Breast epithelium (tissue), 4 donors: Measurements from ENCODE around the gene WBP2NL. TPM values are rescaled to one million over a fixed set of nuclear protein-coding genes. Genes with fewer than 3 reads are reported as not detected.

Source experiments
- DNase-seq, 2 donors: peaks; one replicate each; pipeline ENCODE4 v3.0.0-alpha.2; 2019; ENCODE audit warnings: low spot score in 2 of 2
- H3K27ac ChIP-seq, 2 donors: fragments of 200-600 bp; sonication (generic) in 1 of 2; one replicate each; pipeline ENCODE4 v1.5.1; 2016 to 2019; ENCODE audit warnings: mild to moderate bottlenecking in 1 of 2
- H3K27me3 ChIP-seq, 2 donors: fragments of 200-600 bp; sonication (generic) in 1 of 2; one replicate each; pipeline versions ENCODE4 v1.5.1 to v1.6.0; 2017 to 2019; ENCODE audit warnings: control low read depth in 1 of 2, mild to moderate bottlenecking in 1 of 2
- H3K36me3 ChIP-seq: fragments of 200-600 bp; one replicate; pipeline ENCODE4 v1.5.1; 2019
- H3K4me1 ChIP-seq, 2 donors: fragments of 200-600 bp; sonication (generic); one replicate each; pipeline ENCODE4 v1.5.1; 2016 to 2019; ENCODE audit warnings: control low read depth in 1 of 2
- H3K4me3 ChIP-seq, 3 donors: fragments of 200-600 bp; sonication (generic); 1 replicate in 2 of 3; 2 replicates in 1 of 3; pipeline ENCODE4 v1.5.1; 2016 to 2019; ENCODE audit warnings: mild to moderate bottlenecking in 3 of 3, moderate library complexity in 2 of 3
- H3K9me3 ChIP-seq, 2 donors: fragments of 200-600 bp; sonication (generic) in 1 of 2; one replicate each; pipeline ENCODE4 v1.5.1; 2016 to 2019; ENCODE audit warnings: control low read depth in 1 of 2
- CTCF ChIP-seq, 3 donors: fragments of 450-650 bp; IDR thresholded peaks; one replicate each; pipeline ENCODE4 v1.5.1; 2016 to 2017; ENCODE audit warnings: antibody characterized with exemption in 3 of 3, mild to moderate bottlenecking in 3 of 3, moderate library complexity in 3 of 3
- POLR2A ChIP-seq: fragments of 450-650 bp; IDR thresholded peaks from one replicate; pipeline ENCODE4 v1.6.1; 2016; ENCODE audit warnings: antibody characterized with exemption, mild to moderate bottlenecking, moderate library complexity
- POLR2AphosphoS5 ChIP-seq, 3 donors: sonication (generic); formaldehyde crosslinking; IDR thresholded peaks; one replicate each; pipeline ENCODE4 v1.6.1; 2017; ENCODE audit warnings: antibody characterized with exemption in 3 of 3
- intact Hi-C: fragments of 100-400 bp; cut with DNase I; formaldehyde crosslinking; loops from one replicate; pipeline ENCODE4 v1.15.1; 2023; ENCODE audit warnings: low total_unique reads
- total RNA-seq, 3 donors: library from RNA; depleted of rRNA; stranded (reverse); fragments of >200 nt; gene quantifications; one replicate each; pipeline ENCODE4 v1.1.0, GENCODE V29; 2016

Gene WBP2NL
- total RNA-seq, 3 donors from 2014 or later = 0.96 to 12.3 (median 2.0) TPM

GRCh38 chr22:41968601-41969000 lies 30.0 kb upstream of the WBP2NL start:
- Histone ChIP-seq H3K4me1 (no peaks in the 10 kb centered on the region), H3K36me3 (no peaks in the 10 kb centered on the region), H3K27ac (no peak overlapping the region), H3K4me3 (no peak overlapping the region), H3K9me3 (no peaks in the 10 kb centered on the region), H3K27me3 (peaks cover 0 to 8% of the 10 kb centered on the region in 2 donors)
- intact Hi-C loops = no loop called here
- TF ChIP-seq CTCF (IDR thresholded peaks at IDR 0.05) (no peak), POLR2A (no peak), POLR2AphosphoS5 (IDR thresholded peaks at IDR 0.05) (no peak)
- no peak for DNase-seq

- Histone ChIP-seq H3K9me3 (no peaks in the 10 kb centered on the region), H3K4me1 (no peaks in the 10 kb centered on the region), H3K4me3 (peak within 1 kb of the TSS in 2 of 3 donors; percentile 3 to 18), H3K27ac (no peak within 1 kb of the TSS), H3K36me3 (no peaks in the 10 kb centered on the region), H3K27me3 (peaks cover 0 to 8% of the 10 kb centered on the region in 2 donors)
- TF ChIP-seq CTCF (IDR thresholded peaks at IDR 0.05) = no peak
- TF ChIP-seq POLR2A = no peak
- no peak for TF ChIP-seq POLR2AphosphoS5 (IDR thresholded peaks at IDR 0.05)
- no peak for DNase-seq
- intact Hi-C loops = no loop called here
These were observed 29.4 kb upstream of the WBP2NL start, which contains the start of gene SEPTIN3 for GRCh38 chr22:41969110-41969646. SEPTIN3 (plus strand) TSS chr22:41969443; CDS start chr22:41971493, 2,050 bp downstream.

- Histone ChIP-seq H3K9me3 (no peaks in the 10 kb centered on the region), H3K27ac (no peak overlapping the region), H3K36me3 (no peaks in the 10 kb centered on the region), H3K4me1 (no peaks in the 10 kb centered on the region), H3K4me3 (no peak overlapping the region), H3K27me3 (peaks cover 0 to 8% of the 10 kb centered on the region in 2 donors)
- DNase-seq = no peak
- intact Hi-C loops = no loop called here
- no peak for TF ChIP-seq POLR2A
- TF ChIP-seq POLR2AphosphoS5 (IDR thresholded peaks at IDR 0.05) = no peak
- TF ChIP-seq CTCF (IDR thresholded peaks at IDR 0.05) = no peak
These were observed 28.0 kb upstream of the WBP2NL start for GRCh38 chr22:41970601-41971000.

- TF ChIP-seq CTCF (IDR thresholded peaks at IDR 0.05) (no peak), POLR2AphosphoS5 (IDR thresholded peaks at IDR 0.05) (no peak), POLR2A (no peak)
- H3K27me3 ChIP-seq = peaks cover 0 to 12% of the 10 kb centered on the region in 2 donors
These were observed 27.2 kb upstream of the WBP2NL start for GRCh38 chr22:41971431-41971830.

GRCh38 chr22:41974691-41975290 lies 23.8 kb upstream of the WBP2NL start:
- Histone ChIP-seq H3K4me1 (peaks cover 0 to 6% of the 10 kb centered on the region in 2 donors), H3K4me3 (no peak overlapping the region), H3K27me3 (peaks cover 0 to 12% of the 10 kb centered on the region in 2 donors), H3K36me3 (no peaks in the 10 kb centered on the region), H3K9me3 (no peaks in the 10 kb centered on the region), H3K27ac (peak overlapping the region in 1 of 2 donors; percentile 25)
- no peak for DNase-seq
- intact Hi-C loops = no loop called here
- no peak for TF ChIP-seq POLR2AphosphoS5 (IDR thresholded peaks at IDR 0.05)
- no peak for TF ChIP-seq CTCF (IDR thresholded peaks at IDR 0.05)
- TF ChIP-seq POLR2A = no peak

More at GRCh38 chr22:41971431-41971830, 27.2 kb upstream of the WBP2NL start:
- Histone ChIP-seq H3K27ac (no peak overlapping the region), H3K4me1 (no peaks in the 10 kb centered on the region), H3K9me3 (no peaks in the 10 kb centered on the region), H3K4me3 (no peak overlapping the region), H3K36me3 (no peaks in the 10 kb centered on the region)
- DNase-seq = no peak
- intact Hi-C loops = no loop called here
